ENCODE results near the gene COX5A.

DNA sequence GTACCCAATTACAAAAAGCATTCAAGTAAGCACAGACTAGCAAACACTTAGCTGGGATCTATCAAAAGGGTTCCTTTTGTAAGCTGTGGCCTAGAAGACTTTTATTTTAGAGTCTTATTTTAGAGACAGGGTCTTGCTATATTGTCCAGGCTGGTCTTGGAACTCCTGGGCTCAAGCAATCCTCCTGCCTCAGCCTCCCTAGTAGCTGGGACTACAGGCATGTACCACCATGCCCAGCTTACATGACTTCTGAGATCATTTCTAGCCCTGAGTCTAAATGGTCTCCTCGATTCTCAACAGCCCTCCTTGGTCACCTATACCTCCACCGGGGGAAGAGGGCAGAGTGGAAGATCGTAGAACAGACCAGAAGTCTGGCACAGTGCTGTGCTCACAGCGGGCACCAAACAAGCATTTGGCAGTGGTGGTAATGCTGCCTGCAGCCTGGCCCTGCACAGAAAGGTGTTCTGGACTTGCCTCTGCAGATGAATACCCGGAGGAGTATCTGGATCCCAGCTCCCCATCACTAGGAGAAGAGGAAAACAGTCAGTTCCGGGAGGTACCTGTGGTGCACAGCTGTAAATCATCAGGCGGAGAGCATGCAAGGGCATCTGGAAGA is 33.6 kb downstream of the COX5A start:
- TF ChIP-seq POLR2A (IDR thresholded peaks at IDR 0.05; ENCODE audit: low read length): no peak
- TF ChIP-seq GATA1 (IDR thresholded peaks at IDR 0.05; ENCODE audit: low read depth, low read length): no peak

All from erythroblast (primary cell).